Heart left ventricle (tissue), 16 donors: Measurements from ENCODE around the gene NRROS. TPM values are rescaled to one million over a fixed set of nuclear protein-coding genes. Genes with fewer than 3 reads are reported as not detected.
A peak's percentile ranks its signal among the peaks of the same experiment; 100 is the strongest.

Experiments used
- ATAC-seq, 4 donors: fragments of 200-7000 bp; cut with Tn5 transposase; one replicate each; pipeline ENCODE4 v1.9.1; 2020 to 2022; ENCODE audit warnings: moderate library complexity in 4 of 4, mild to moderate bottlenecking in 3 of 4, moderate number of reproducible peaks in 1 of 4
- DNase-seq, 5 donors: peaks; one replicate each; pipeline ENCODE4 v3.0.0-alpha.2; 2020
- H3K27ac ChIP-seq, 12 donors: fragments of 200-600 bp; sonication (generic) in 4 of 12; one replicate each; pipeline versions ENCODE4 v1.5.0 to v1.8.0; 2016 to 2022; ENCODE audit warnings: mild to moderate bottlenecking in 2 of 12
- H3K27me3 ChIP-seq, 9 donors: fragments of 200-600 bp; sonication (generic) in 2 of 9; one replicate each; pipeline versions ENCODE4 v1.5.1 to v1.8.0; 2016 to 2022; ENCODE audit warnings: mild to moderate bottlenecking in 3 of 9
- H3K36me3 ChIP-seq, 9 donors: fragments of 200-600 bp; sonication (generic) in 2 of 9; one replicate each; pipeline versions ENCODE4 v1.5.0 to v1.8.0; 2018 to 2022; ENCODE audit warnings: mild to moderate bottlenecking in 2 of 9
- H3K4me1 ChIP-seq, 12 donors: fragments of 200-600 bp; sonication (generic) in 4 of 12; one replicate each; pipeline versions ENCODE4 v1.5.0 to v1.8.0; 2016 to 2022; ENCODE audit warnings: mild to moderate bottlenecking in 3 of 12
- H3K4me3 ChIP-seq, 12 donors: fragments of 200-600 bp; sonication (generic) in 4 of 12; one replicate each; pipeline versions ENCODE4 v1.5.0 to v1.8.0; 2017 to 2022; ENCODE audit warnings: mild to moderate bottlenecking in 9 of 12, moderate library complexity in 4 of 12
- H3K9me3 ChIP-seq, 12 donors: fragments of 200-600 bp; sonication (generic) in 4 of 12; one replicate each; pipeline versions ENCODE4 v1.5.0 to v1.8.0; 2016 to 2022; ENCODE audit warnings: mild to moderate bottlenecking in 1 of 12
- POLR2A ChIP-seq, 2 donors: fragments of 450-650 bp; IDR thresholded peaks; one replicate each; pipeline ENCODE4 v1.6.1; 2017; ENCODE audit warnings: antibody characterized with exemption in 2 of 2, mild to moderate bottlenecking in 2 of 2, moderate library complexity in 2 of 2
- whole genome bisulfite sequencing, 4 donors: extraction: QIAGEN DNeasy Blood & Tissue Kit in 2 of 4; methylation state at CpG; one replicate each; pipeline versions ENCODE4 v1.1.5 to v1.1.7; 2013 to 2018; 5-methylcytosine and 5-hydroxymethylcytosine counted together
- intact Hi-C, 10 donors: fragments of 100-400 bp; cut with DNase I; formaldehyde crosslinking; loops; one replicate each; pipeline versions ENCODE4 v1.11.1 to v1.14.2; 2022
- polyA plus RNA-seq, 2 donors: library from polyadenylated mRNA; stranded (reverse); fragments of 200-250 nt; gene quantifications; one replicate each; pipeline ENCODE4 v1.2.3, GENCODE V29; 2013
- total RNA-seq, 9 donors: library from RNA; depleted of rRNA in 2 of 9; stranded (reverse); fragments of >200 nt in 2 of 9; fragmentation: NEBNext Ultra II Directional in 3 of 9; extraction: Animal tissue kit (Norgen Biotek cat#: 25700) in 3 of 9; gene quantifications; one replicate each; pipeline versions ENCODE4 v1.1.0 to v1.2.4, GENCODE V29; 2016 to 2023
- TF ChIP-seq, protein P1 (sequence below), 12 donors: fragments of 200-600 bp; sonication (generic) in 4 of 12; IDR thresholded peaks; one replicate each; pipeline versions ENCODE4 v1.5.0 to v1.8.0; 2018 to 2022; ENCODE audit warnings: antibody characterized with exemption in 12 of 12, mild to moderate bottlenecking in 5 of 12
- donor health status: ischemic (EF 13 %, LVEDD 7.1; RV severe dilation, severe dysfunction).
- donor health status: healthy with polysubstance abuse.
- donor health status: DM: no; HTN: yes; CAD: no.
- donor health status: DM: no; HTN: no; CAD: no.
- donor health status: ischemic (EF 25% LVEDD 6.9; RV normal size, moderate dysfunction).
- donor health status: ischemic (EF 25% LVEDD 5.7; RV mildly dilated, moderate dysfunction).
- donor health status: healthy.
- donor health status: DM: yes; HTN: yes; CAD: no.
- donor health status: ischemic (EF 35%, LVEDD 5.7; RV mildly dilated, moderate dysfunction).
- donor health status: nonischemic (EF 11% LVEDD 7.7; RV severe dilation, severe dysfunction).
- donor health status: DM: yes; HTN: yes; CAD: no.
- donor health status: PGD.
- donor health status: ischemic (EF 29% LVEDD 5.4; RV normal size, mild dysfunction).
- donor health status: nonischemic (EF 23%, LVEDD 6.1; RV moderate dilation, normal function).

NRROS gene
- total and polyA plus RNA-seq, 11 donors = 1.4 to 23.8 (median 2.9) TPM

GRCh38 chr3:196645096-196645495 lies 5.6 kb downstream of the NRROS start:
- 89 to 96% (median 92%) methylated on average over 4 of the region's 4 CpGs for WGBS, 4 donors
- Histone ChIP-seq H3K9me3 (no peaks in the 10 kb centered on the region), H3K36me3 (peaks cover 0 to 45% (median 0%) of the 10 kb centered on the region in 9 donors), H3K4me3 (no peak overlapping the region), H3K27me3 (peaks cover 0 to 13% (median 0%) of the 10 kb centered on the region in 9 donors), H3K27ac (no peak overlapping the region), H3K4me1 (peaks cover 0 to 83% (median 0%) of the 10 kb centered on the region in 12 donors)
- intact Hi-C loops = no loop called here
- TF ChIP-seq, protein P1, sequence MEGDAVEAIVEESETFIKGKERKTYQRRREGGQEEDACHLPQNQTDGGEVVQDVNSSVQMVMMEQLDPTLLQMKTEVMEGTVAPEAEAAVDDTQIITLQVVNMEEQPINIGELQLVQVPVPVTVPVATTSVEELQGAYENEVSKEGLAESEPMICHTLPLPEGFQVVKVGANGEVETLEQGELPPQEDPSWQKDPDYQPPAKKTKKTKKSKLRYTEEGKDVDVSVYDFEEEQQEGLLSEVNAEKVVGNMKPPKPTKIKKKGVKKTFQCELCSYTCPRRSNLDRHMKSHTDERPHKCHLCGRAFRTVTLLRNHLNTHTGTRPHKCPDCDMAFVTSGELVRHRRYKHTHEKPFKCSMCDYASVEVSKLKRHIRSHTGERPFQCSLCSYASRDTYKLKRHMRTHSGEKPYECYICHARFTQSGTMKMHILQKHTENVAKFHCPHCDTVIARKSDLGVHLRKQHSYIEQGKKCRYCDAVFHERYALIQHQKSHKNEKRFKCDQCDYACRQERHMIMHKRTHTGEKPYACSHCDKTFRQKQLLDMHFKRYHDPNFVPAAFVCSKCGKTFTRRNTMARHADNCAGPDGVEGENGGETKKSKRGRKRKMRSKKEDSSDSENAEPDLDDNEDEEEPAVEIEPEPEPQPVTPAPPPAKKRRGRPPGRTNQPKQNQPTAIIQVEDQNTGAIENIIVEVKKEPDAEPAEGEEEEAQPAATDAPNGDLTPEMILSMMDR (IDR thresholded peaks at IDR 0.05) = no peak
- no peak for TF ChIP-seq POLR2A (IDR thresholded peaks at IDR 0.05)
- DNase-seq (no peak), ATAC-seq (no peak)

DNA sequence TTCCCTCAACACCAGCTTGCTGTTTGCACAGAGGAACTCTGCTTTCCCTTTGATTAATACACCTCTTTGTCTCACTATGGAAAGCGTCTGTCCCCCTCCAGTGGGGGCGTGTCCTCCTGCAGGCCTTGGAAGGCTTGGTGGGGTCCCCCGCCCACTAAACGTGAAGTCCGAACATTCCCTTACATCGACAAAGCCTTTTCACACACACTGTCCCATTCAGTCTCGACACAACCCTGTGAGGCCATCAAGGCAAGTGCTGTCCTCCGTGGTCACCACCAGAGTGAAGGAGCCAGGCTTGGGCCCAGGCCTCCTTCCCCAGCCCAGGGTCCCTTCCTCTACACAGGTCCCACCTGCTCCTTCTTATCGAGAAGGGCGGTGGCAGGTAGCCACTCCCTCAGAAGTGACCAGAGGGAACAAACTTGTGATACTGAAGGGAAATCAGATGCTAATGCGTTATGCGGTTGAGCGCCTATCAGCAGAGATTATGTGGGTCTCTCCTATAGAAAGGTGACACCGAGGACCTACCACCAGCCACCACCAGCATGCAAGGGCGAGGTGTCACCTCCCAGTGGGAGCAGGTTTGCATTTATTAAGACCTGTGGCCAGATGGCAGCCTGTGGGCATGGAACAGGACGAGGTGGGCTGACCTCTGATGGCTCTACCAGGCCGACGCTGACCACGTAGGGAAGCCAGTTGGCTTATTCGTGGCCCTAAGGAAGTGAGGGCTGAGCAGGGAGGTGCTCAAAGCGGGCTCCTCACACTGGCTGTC lies 6.6 kb downstream of the NRROS start:
- H3K27me3 ChIP-seq = peaks cover 0 to 8% (median 0%) of the 10 kb centered on the region in 9 donors
- peak overlapping the region in 1 of 12 donors; percentile 42 for H3K27ac ChIP-seq
- ATAC-seq (no peak), DNase-seq (no peak)
- WGBS, 4 donors = 82 to 88% (median 86%) methylated on average over 14 to 21 of the region's 21 CpGs
- TF ChIP-seq POLR2A (IDR thresholded peaks at IDR 0.05) = no peak
- TF ChIP-seq, protein P1 (IDR thresholded peaks at IDR 0.05) = no peak
- no peaks in the 10 kb centered on the region for H3K9me3 ChIP-seq
- H3K4me1 ChIP-seq = peaks cover 0 to 93% (median 7%) of the 10 kb centered on the region in 12 donors
- H3K4me3 ChIP-seq = no peak overlapping the region
- peaks cover 0 to 45% (median 0%) of the 10 kb centered on the region in 9 donors for H3K36me3 ChIP-seq
- intact Hi-C loops = no loop called here

GRCh38 chr3:196646666-196647216 lies 7.2 kb downstream of the NRROS start:
- peak overlapping the region in 1 of 12 donors; percentile 42 for H3K27ac ChIP-seq
- intact Hi-C loops = no loop called here
- peaks cover 0 to 50% (median 0%) of the 10 kb centered on the region in 9 donors for H3K36me3 ChIP-seq
- ATAC-seq = no peak
- DNase-seq = no peak
- TF ChIP-seq, protein P1 (IDR thresholded peaks at IDR 0.05) = no peak
- TF ChIP-seq POLR2A (IDR thresholded peaks at IDR 0.05) = no peak
- H3K4me1 ChIP-seq = peaks cover 0 to 95% (median 11%) of the 10 kb centered on the region in 12 donors
- H3K4me3 ChIP-seq = no peak overlapping the region
- WGBS, 4 donors = 92 to 96% (median 94%) methylated on average over 17 of the region's 17 CpGs
- H3K27me3 ChIP-seq = peaks cover 0 to 1% (median 0%) of the 10 kb centered on the region in 9 donors
- H3K9me3 ChIP-seq = no peaks in the 10 kb centered on the region

DNA sequence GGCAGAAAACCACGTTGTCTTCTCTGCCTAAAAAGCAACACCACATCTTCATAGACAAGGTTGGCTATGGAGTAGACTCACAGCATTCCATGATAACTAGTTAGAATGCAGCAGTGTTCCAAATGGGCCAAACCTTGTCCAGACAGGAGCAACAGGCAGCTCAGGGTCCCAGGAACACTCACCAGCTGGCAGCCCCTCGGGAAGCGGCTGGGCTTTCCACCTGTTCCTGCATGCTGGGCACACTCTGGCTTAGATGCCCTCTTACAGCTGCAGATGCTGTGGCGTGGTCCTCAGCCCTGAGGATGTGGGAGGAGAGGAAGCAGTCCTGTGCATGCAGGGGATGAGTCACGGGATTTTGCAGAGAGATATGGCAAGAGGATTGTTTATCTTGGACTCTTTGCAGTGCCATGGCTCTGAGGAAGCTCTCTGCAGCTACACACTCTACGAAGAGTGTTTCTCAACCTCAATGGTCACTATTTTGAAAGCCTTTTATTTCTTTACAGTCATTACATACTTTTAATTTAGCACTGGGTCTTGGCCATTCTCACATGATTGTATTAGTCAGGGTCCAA lies 11.3 kb downstream of the NRROS start:
- H3K27me3 ChIP-seq = no peaks in the 10 kb centered on the region
- 34 to 37% (median 36%) methylated on average over 5 to 6 of the region's 6 CpGs for WGBS, 4 donors
- ATAC-seq = peak; percentile 68 to 98 (median 94)
- peaks cover 0 to 55% (median 3%) of the 10 kb centered on the region in 9 donors for H3K36me3 ChIP-seq
- no peaks in the 10 kb centered on the region for H3K9me3 ChIP-seq
- H3K4me1 ChIP-seq = peaks cover 0 to 75% (median 20%) of the 10 kb centered on the region in 12 donors
- intact Hi-C loops = no loop called here
- H3K27ac ChIP-seq = peak overlapping the region in 9 of 12 donors; percentile 2 to 80 (median 47)
- TF ChIP-seq POLR2A (IDR thresholded peaks at IDR 0.05) = no peak
- TF ChIP-seq, protein P1 (IDR thresholded peaks at IDR 0.05) = no peak
- DNase-seq = peak in 4 of 5 donors; percentile 48 to 71 (median 62)
- no peak overlapping the region for H3K4me3 ChIP-seq
